Glutamatergic neuron (in vitro differentiated cells): ENCODE measurements around the gene LYRM4. TPM values are rescaled to one million over a fixed set of nuclear protein-coding genes. Genes with fewer than 3 reads are reported as not detected.

Experiments used
- DNase-seq: peaks from one replicate; pipeline ENCODE4 v3.0.0; 2022
- H3K27ac Mint-ChIP-seq: one replicate; pipeline ENCODE4 v1.8.0; 2020; ENCODE audit warnings: mild to moderate bottlenecking, mixed read lengths, inconsistent platforms; ENCODE audit not compliant: unreplicated experiment
- H3K27me3 Mint-ChIP-seq: one replicate; pipeline ENCODE4 v1.8.0; 2020; ENCODE audit warnings: mild to moderate bottlenecking, moderate library complexity, mixed read lengths, inconsistent platforms; ENCODE audit not compliant: unreplicated experiment
- H3K36me3 Mint-ChIP-seq: one replicate; pipeline ENCODE4 v1.8.0; 2020; ENCODE audit warnings: mild to moderate bottlenecking, mixed read lengths, inconsistent platforms; ENCODE audit not compliant: unreplicated experiment
- H3K4me1 Mint-ChIP-seq: one replicate; pipeline ENCODE4 v1.8.0; 2020; ENCODE audit warnings: mild to moderate bottlenecking, low read depth, mixed read lengths, inconsistent platforms; ENCODE audit not compliant: unreplicated experiment
- H3K4me3 Mint-ChIP-seq: one replicate; pipeline ENCODE4 v1.8.0; 2020; ENCODE audit warnings: mild to moderate bottlenecking, mixed read lengths, inconsistent platforms; ENCODE audit not compliant: unreplicated experiment
- H3K9me3 Mint-ChIP-seq: one replicate; pipeline ENCODE4 v1.8.0; 2020; ENCODE audit warnings: mild to moderate bottlenecking, moderate library complexity, mixed read lengths, inconsistent platforms; ENCODE audit not compliant: unreplicated experiment
- total RNA-seq: library from RNA; stranded (reverse); fragmentation: NEBNext Ultra II Directional; extraction: Animal tissue kit (Norgen Biotek cat#: 25700); gene quantifications from one replicate; pipeline ENCODE4 v1.2.1, GENCODE V29; 2021; ENCODE audit not compliant: unreplicated experiment
- TF ChIP-seq, protein P1 (sequence below): fragments of 200-600 bp; sonication (generic); IDR thresholded peaks from one replicate; pipeline ENCODE4 v1.5.0; 2021; ENCODE audit not compliant: partially characterized antibody, unreplicated experiment

The LYRM4 gene
- total RNA-seq, 1 donor from 2014 or later: 29.5 TPM

DNA sequence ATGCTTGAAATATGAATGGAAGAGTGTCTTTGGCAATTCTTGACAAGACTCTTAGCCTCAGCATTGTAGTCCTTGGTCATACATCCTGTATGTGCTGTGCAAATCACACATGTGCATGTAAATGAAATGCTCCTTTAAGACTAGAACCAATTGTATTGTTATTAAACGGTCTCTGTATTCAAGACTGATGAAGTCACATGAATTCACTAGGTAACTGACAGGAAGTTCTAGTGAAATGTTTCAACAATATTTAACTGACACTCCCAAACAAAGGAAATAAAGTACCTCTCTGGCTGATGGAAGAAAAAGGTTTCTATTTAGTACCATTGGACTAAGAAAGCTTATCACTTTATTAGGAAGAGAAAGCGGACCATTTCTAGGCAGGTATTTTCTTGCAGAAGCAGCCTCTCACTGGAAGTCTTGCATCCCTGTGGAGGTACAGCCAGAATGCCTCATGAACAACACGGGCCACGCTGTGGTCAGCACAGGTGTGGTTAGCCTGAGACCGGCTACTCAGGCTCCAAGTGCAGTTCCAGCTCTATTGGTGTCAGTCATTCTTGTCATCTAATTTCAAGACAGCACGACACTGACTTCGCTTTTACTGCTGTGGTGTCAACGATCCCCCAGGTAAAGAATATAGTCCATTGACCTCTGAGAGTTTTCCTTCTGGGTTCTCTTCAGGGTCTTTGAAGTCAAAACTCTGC, 158.3 kb downstream of the LYRM4 start:
- DNase-seq: no peak
- peaks cover 5% of the 10 kb centered on the region for H3K9me3 Mint-ChIP-seq
- H3K27me3 Mint-ChIP-seq: peaks cover 3% of the 10 kb centered on the region
- H3K27ac Mint-ChIP-seq: no peak overlapping the region
- TF ChIP-seq, protein P1, sequence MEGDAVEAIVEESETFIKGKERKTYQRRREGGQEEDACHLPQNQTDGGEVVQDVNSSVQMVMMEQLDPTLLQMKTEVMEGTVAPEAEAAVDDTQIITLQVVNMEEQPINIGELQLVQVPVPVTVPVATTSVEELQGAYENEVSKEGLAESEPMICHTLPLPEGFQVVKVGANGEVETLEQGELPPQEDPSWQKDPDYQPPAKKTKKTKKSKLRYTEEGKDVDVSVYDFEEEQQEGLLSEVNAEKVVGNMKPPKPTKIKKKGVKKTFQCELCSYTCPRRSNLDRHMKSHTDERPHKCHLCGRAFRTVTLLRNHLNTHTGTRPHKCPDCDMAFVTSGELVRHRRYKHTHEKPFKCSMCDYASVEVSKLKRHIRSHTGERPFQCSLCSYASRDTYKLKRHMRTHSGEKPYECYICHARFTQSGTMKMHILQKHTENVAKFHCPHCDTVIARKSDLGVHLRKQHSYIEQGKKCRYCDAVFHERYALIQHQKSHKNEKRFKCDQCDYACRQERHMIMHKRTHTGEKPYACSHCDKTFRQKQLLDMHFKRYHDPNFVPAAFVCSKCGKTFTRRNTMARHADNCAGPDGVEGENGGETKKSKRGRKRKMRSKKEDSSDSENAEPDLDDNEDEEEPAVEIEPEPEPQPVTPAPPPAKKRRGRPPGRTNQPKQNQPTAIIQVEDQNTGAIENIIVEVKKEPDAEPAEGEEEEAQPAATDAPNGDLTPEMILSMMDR: no peak
- H3K36me3 Mint-ChIP-seq: peaks cover 5% of the 10 kb centered on the region
- H3K4me3 Mint-ChIP-seq: no peak overlapping the region
- no peaks in the 10 kb centered on the region for H3K4me1 Mint-ChIP-seq

DNA sequence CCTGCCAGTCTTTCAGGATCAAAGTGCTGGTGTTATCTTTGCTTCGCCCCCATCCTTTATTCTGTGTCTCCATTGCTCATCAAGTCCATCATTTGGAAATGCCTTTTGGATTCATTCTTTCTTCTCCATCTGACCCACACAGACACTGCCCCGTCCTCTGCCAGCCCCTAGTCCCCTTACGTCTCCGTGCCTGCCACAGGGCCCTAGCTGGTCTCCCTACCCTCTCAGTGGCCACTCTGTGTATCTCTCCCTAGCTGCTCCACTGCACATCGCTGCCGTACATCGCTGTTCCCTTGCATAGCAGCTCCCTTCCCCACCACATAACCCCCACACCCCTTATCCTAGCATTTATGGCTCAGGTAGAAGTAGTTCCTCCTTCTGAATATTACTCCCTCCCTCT, 159.9 kb downstream of the LYRM4 start:
- H3K27ac Mint-ChIP-seq: no peak overlapping the region
- H3K4me1 Mint-ChIP-seq: no peaks in the 10 kb centered on the region
- H3K36me3 Mint-ChIP-seq: peaks cover 5% of the 10 kb centered on the region
- no peak overlapping the region for H3K4me3 Mint-ChIP-seq
- DNase-seq: no peak
- peaks cover 3% of the 10 kb centered on the region for H3K27me3 Mint-ChIP-seq
- peaks cover 5% of the 10 kb centered on the region for H3K9me3 Mint-ChIP-seq
- TF ChIP-seq, protein P1: no peak

DNA sequence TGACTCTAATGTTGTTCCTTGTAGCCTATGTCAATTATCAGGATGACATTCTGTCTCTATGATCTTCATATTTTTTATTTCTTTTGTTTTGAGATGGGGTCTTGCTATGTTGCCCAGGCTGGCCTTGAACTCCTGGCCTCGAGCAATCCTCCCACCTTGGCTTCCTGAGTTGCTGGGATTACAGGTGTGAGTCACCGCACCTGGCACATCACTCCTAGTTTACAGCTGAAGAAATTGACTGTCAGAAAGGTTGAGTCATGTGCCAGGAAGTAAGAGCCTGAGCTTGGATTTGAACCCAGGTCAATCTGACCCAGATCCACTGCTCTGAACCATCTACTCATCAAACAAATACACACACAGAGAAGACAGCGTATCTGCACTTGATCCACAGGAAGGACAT, 161.2 kb downstream of the LYRM4 start:
- no peak for DNase-seq
- H3K9me3 Mint-ChIP-seq: peaks cover 3% of the 10 kb centered on the region
- TF ChIP-seq, protein P1: no peak
- no peak overlapping the region for H3K4me3 Mint-ChIP-seq
- H3K27me3 Mint-ChIP-seq: peaks cover 3% of the 10 kb centered on the region
- no peaks in the 10 kb centered on the region for H3K4me1 Mint-ChIP-seq
- H3K36me3 Mint-ChIP-seq: peaks cover 5% of the 10 kb centered on the region
- H3K27ac Mint-ChIP-seq: no peak overlapping the region

DNA sequence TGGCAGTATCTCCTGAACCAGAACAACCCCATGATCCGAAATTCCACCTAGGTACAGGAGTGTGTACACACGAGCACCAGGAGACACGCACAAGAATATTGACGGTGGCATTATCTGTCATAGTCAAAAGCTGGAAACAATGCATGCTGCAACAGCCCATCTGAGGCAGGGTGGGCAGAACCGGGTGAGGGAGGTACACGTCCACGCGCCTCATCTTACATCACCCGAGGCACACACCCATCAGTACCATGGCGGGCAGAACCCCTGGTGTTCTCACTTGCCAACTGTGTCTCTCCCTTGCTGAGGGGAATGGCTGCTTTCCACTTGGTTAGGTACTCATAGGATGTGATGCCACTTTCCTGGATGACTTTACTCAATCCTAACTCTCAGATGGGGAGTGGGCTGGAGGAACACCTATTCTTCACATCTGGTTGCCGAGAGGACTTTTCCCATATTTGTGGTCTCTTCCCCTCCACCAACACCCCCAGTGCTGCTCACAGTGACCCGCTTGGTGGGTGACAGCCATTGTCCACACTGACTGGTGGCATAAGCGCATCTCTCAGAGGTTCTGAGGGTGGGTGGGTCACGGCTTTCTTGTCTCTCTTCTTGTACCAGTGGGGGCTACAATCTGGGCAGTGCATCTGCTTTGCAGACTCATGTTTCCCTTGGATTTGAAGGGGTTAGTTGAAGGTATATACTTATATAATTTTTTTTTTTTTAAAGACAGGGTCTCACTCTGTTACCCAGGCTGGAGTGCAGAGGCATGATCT, 162.1 kb downstream of the LYRM4 start:
- Mint-ChIP-seq H3K27ac (no peak overlapping the region), H3K27me3 (peaks cover 3% of the 10 kb centered on the region), H3K4me3 (no peak overlapping the region), H3K9me3 (peaks cover 3% of the 10 kb centered on the region), H3K36me3 (peaks cover 5% of the 10 kb centered on the region), H3K4me1 (no peaks in the 10 kb centered on the region)
- TF ChIP-seq, protein P1: no peak
- no peak for DNase-seq

DNA sequence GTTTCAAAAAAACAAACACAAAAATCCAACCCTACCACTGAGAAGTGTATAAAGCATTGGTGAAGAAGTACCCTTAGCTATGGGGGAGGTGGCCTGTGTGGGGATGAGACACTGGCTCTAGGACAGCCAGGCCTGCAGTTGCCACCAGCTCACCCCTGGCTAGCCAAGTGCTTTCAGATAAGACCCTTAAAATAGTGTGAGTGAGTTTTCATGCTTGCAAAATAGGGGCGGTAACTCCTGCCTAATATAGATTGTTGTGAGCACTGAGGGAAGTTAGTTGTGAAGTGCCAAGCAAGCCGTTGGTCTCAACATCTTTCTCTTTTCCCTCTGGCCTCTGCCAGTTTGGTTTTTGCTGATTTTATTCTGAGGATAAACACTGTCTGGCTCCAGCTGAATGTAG, 164.3 kb downstream of the LYRM4 start:
- H3K9me3 Mint-ChIP-seq: peaks cover 2% of the 10 kb centered on the region
- no peak for DNase-seq
- no peak overlapping the region for H3K27ac Mint-ChIP-seq
- peaks cover 3% of the 10 kb centered on the region for H3K27me3 Mint-ChIP-seq
- no peak overlapping the region for H3K4me3 Mint-ChIP-seq
- TF ChIP-seq, protein P1: no peak
- H3K36me3 Mint-ChIP-seq: peaks cover 5% of the 10 kb centered on the region
- no peaks in the 10 kb centered on the region for H3K4me1 Mint-ChIP-seq
